Caco-2 (cell line): ENCODE results near the gene SYPL1. TPM values are rescaled to one million over a fixed set of nuclear protein-coding genes. Genes with fewer than 3 reads are reported as not detected.

Experiments
- BruUV-seq: library from RNA; stranded (reverse); fragments of 400-500 nt; replicated peaks from 2 replicates; lab custom pipeline; 2021; lab: Mats Ljungman, UMichigan
- CTCF ChIA-PET: fragments of 300-600 bp; sonication (Branson Sonifier 250); formaldehyde crosslinking; loops from one replicate; lab custom pipeline; 2022; ENCODE audit warnings: antibody characterized with exemption; lab: Charles Lee
- POLR2A ChIA-PET: fragments of 300-600 bp; sonication (Branson Sonifier 250); formaldehyde crosslinking; loops from one replicate; lab custom pipeline; 2022; ENCODE audit warnings: antibody characterized with exemption; lab: Charles Lee
- DNase-seq, 2 experiments: peaks; one replicate each; pipeline versions ENCODE4 v3.0.0 to v3.0.0-alpha.2; 2020 to 2022
- H3K27me3 ChIP-seq: replicated peaks from 2 replicates; pipeline ENCODE4 v1.6.0; 2011; ENCODE audit warnings: low read length; ENCODE audit not compliant: control insufficient read depth, insufficient read depth
- H3K36me3 ChIP-seq: 2 replicates; pipeline ENCODE4 v1.5.1; 2011; ENCODE audit warnings: low read length; ENCODE audit not compliant: control insufficient read depth, insufficient read depth
- H3K4me1 ChIP-seq: fragments of 250-450 bp; sonication (Bioruptor Pico); 2 replicates; pipeline ENCODE4 v1.5.1; 2020; ENCODE audit warnings: mild to moderate bottlenecking
- H3K4me3 ChIP-seq: 2 replicates; pipeline ENCODE4 v1.5.1; 2011; ENCODE audit warnings: low read depth, mild to moderate bottlenecking, control low read depth, low read length
- H3K9me3 ChIP-seq: fragments of 250-450 bp; sonication (Bioruptor Pico); 2 replicates; pipeline ENCODE4 v1.5.1; 2020; ENCODE audit warnings: mild to moderate bottlenecking, moderate library complexity
- H3K27ac Mint-ChIP-seq: one replicate; pipeline ENCODE4 v1.8.0; 2022; ENCODE audit warnings: mixed read lengths; ENCODE audit not compliant: unreplicated experiment
- H3K27me3 Mint-ChIP-seq: one replicate; pipeline ENCODE4 v1.8.0; 2022; ENCODE audit warnings: mixed read lengths; ENCODE audit not compliant: insufficient read depth, unreplicated experiment
- H3K36me3 Mint-ChIP-seq: one replicate; pipeline ENCODE4 v1.8.0; 2022; ENCODE audit warnings: mild to moderate bottlenecking, mixed read lengths; ENCODE audit not compliant: insufficient read depth, unreplicated experiment
- H3K4me1 Mint-ChIP-seq: one replicate; pipeline ENCODE4 v1.8.0; 2022; ENCODE audit warnings: low read depth, mixed read lengths; ENCODE audit not compliant: unreplicated experiment
- H3K4me3 Mint-ChIP-seq: one replicate; pipeline ENCODE4 v1.8.0; 2022; ENCODE audit warnings: mild to moderate bottlenecking, moderate library complexity, mixed read lengths; ENCODE audit not compliant: unreplicated experiment
- H3K9me3 Mint-ChIP-seq: one replicate; pipeline ENCODE4 v1.8.0; 2022; ENCODE audit warnings: mixed read lengths; ENCODE audit not compliant: unreplicated experiment
- CTCF ChIP-seq, 2 experiments: fragments of 200-600 bp in 1 of 2; IDR thresholded peaks; 1 replicate in 1 of 2; 2 replicates in 1 of 2; pipeline versions ENCODE4 v1.5.1 to v1.8.0; 2011 to 2022; ENCODE audit warnings: antibody characterized with exemption in 1 of 2, control low read depth in 1 of 2, inconsistent platforms in 1 of 2, low read depth in 1 of 2, low read length in 1 of 2, mild to moderate bottlenecking in 1 of 2, moderate library complexity in 1 of 2; ENCODE audit not compliant: insufficient read depth in 1 of 2, severe bottlenecking in 1 of 2, unreplicated experiment in 1 of 2
- intact Hi-C: fragments of 100-400 bp; cut with micrococcal nuclease; formaldehyde crosslinking; loops from one replicate; pipeline ENCODE4 v1.10.0; 2022; ENCODE audit not compliant: unreplicated experiment
- total RNA-seq: library from RNA; stranded (reverse); gene quantifications from 2 replicates; pipeline ENCODE4 v1.2.3, GENCODE V29; 2022

SYPL1 gene
- total RNA-seq, 1 experiment from 2014 or later: 81.0 TPM

GRCh38 chr7:106071356-106071998 lies 40.6 kb downstream of the SYPL1 start:
- H3K4me1 ChIP-seq: peaks cover 38% of the 10 kb centered on the region
- Mint-ChIP-seq H3K27me3 (no peaks in the 10 kb centered on the region), H3K4me1 (peaks cover 28% of the 10 kb centered on the region), H3K9me3 (no peaks in the 10 kb centered on the region), H3K36me3 (no peaks in the 10 kb centered on the region), H3K4me3 (peak overlapping the region; percentile 28), H3K27ac (peak overlapping the region; percentile 29)
- DNase-seq: no peak
- H3K9me3 ChIP-seq: no peaks in the 10 kb centered on the region
- BruUV-seq: no TSS peak
- H3K4me3 ChIP-seq: no peak overlapping the region
- TF ChIP-seq CTCF (IDR thresholded peaks at IDR 0.05; ENCODE audit: insufficient read depth in 1 of 2, low read depth in 1 of 2, low read length in 1 of 2, severe bottlenecking in 1 of 2, unreplicated experiment in 1 of 2): no peak
- H3K36me3 ChIP-seq: no peaks in the 10 kb centered on the region
- ChIA-PET CTCF (interaction anchor here (0.7 to 1.6 kb wide), 4 partner anchors 15 to 83 kb away, joined by 3 to 5 read pairs (median 4); partner anchors contain the start of gene SYPL1), POLR2A (interaction anchor here (0.9 to 1.1 kb wide), 2 partner anchors 40 to 214 kb away, joined by 3 to 9 read pairs; partner anchors contain the start of genes NAMPT and SYPL1)
- intact Hi-C loops: loop anchor here (5.0 kb wide), 1 partner anchor 81 kb away; no protein-coding TSS in a partner anchor
- H3K27me3 ChIP-seq: no peaks in the 10 kb centered on the region

GRCh38 chr7:106070567-106071254 lies 41.4 kb downstream of the SYPL1 start:
- Histone ChIP-seq H3K27me3 (no peaks in the 10 kb centered on the region), H3K36me3 (no peaks in the 10 kb centered on the region), H3K4me1 (peaks cover 45% of the 10 kb centered on the region), H3K4me3 (no peak overlapping the region), H3K9me3 (no peaks in the 10 kb centered on the region)
- Mint-ChIP-seq H3K9me3 (no peaks in the 10 kb centered on the region), H3K27ac (peak overlapping the region; percentile 29), H3K36me3 (no peaks in the 10 kb centered on the region), H3K4me1 (peaks cover 28% of the 10 kb centered on the region), H3K4me3 (no peak overlapping the region), H3K27me3 (no peaks in the 10 kb centered on the region)
- TF ChIP-seq CTCF (IDR thresholded peaks at IDR 0.05; ENCODE audit: insufficient read depth in 1 of 2, low read depth in 1 of 2, low read length in 1 of 2, severe bottlenecking in 1 of 2, unreplicated experiment in 1 of 2): no peak
- CTCF ChIA-PET: no interaction called here
- no peak for DNase-seq
- no TSS peak for BruUV-seq
- POLR2A ChIA-PET: no interaction called here
- intact Hi-C loops: loop anchor here (5.0 kb wide), 1 partner anchor 82 kb away; no protein-coding TSS in a partner anchor

GRCh38 chr7:106070201-106070551 lies 41.9 kb downstream of the SYPL1 start:
- H3K4me3 ChIP-seq: no peak overlapping the region
- peaks cover 50% of the 10 kb centered on the region for H3K4me1 ChIP-seq
- ChIA-PET POLR2A (no interaction called here), CTCF (no interaction called here)
- Mint-ChIP-seq H3K27ac (no peak overlapping the region), H3K27me3 (no peaks in the 10 kb centered on the region), H3K4me3 (no peak overlapping the region), H3K4me1 (peaks cover 28% of the 10 kb centered on the region), H3K9me3 (no peaks in the 10 kb centered on the region), H3K36me3 (no peaks in the 10 kb centered on the region)
- intact Hi-C loops: loop anchor here (5.0 kb wide), 1 partner anchor 82 kb away; no protein-coding TSS in a partner anchor
- no peak for TF ChIP-seq CTCF (IDR thresholded peaks at IDR 0.05; ENCODE audit: insufficient read depth in 1 of 2, low read depth in 1 of 2, low read length in 1 of 2, severe bottlenecking in 1 of 2, unreplicated experiment in 1 of 2)
- H3K36me3 ChIP-seq: no peaks in the 10 kb centered on the region
- no peak for DNase-seq
- no peaks in the 10 kb centered on the region for H3K9me3 ChIP-seq
- no peaks in the 10 kb centered on the region for H3K27me3 ChIP-seq
- no TSS peak for BruUV-seq
